ENCODE data around the gene OR5A1.

Gene OR5A1

GRCh38 chr11:59480359-59480758 is 44.1 kb downstream of the OR5A1 start:
- FAIRE-seq = no peak

Data from A204.1 (cell line).